Mesenchymal stem cell (in vitro differentiated cells and primary cell): ENCODE data around the gene CMTM4.

Experiments
- DNase-seq: peaks from one replicate; pipeline ENCODE4 v3.0.0-alpha.2; 2013
- H2AFZ ChIP-seq: one replicate; pipeline ENCODE4 v1.6.1; 2013; ENCODE audit warnings: low read depth, mild to moderate bottlenecking, control low read depth, inconsistent platforms, low read length, moderate library complexity
- H2AK5ac ChIP-seq: 2 replicates; pipeline ENCODE4 v1.6.1; 2013; ENCODE audit warnings: low read length, moderate library complexity, mild to moderate bottlenecking, inconsistent platforms; ENCODE audit not compliant: severe bottlenecking
- H2BK120ac ChIP-seq: one replicate; pipeline ENCODE4 v1.6.1; 2013; ENCODE audit warnings: low read depth, mild to moderate bottlenecking, inconsistent platforms, low read length, moderate library complexity
- H2BK12ac ChIP-seq, 2 experiments: one replicate each; pipeline ENCODE4 v1.6.1; 2013; ENCODE audit warnings: inconsistent platforms in 2 of 2, low read length in 2 of 2, mild to moderate bottlenecking in 2 of 2, moderate library complexity in 2 of 2, control low read depth in 1 of 2
- H2BK15ac ChIP-seq: one replicate; pipeline ENCODE4 v1.6.1; 2013; ENCODE audit warnings: mild to moderate bottlenecking, low read depth, inconsistent platforms; ENCODE audit not compliant: poor library complexity, severe bottlenecking
- H2BK5ac ChIP-seq: 2 replicates; pipeline ENCODE4 v1.6.1; 2013; ENCODE audit warnings: low read depth, mild to moderate bottlenecking, low read length, control low read depth, inconsistent platforms; ENCODE audit not compliant: poor library complexity, severe bottlenecking
- H3K14ac ChIP-seq, 2 experiments: one replicate each; pipeline ENCODE4 v1.6.1; 2013; ENCODE audit warnings: inconsistent platforms in 2 of 2, low read length in 2 of 2, control low read depth in 1 of 2, mild to moderate bottlenecking in 1 of 2, moderate library complexity in 1 of 2
- H3K18ac ChIP-seq, 2 experiments: one replicate each; pipeline ENCODE4 v1.6.1; 2013; ENCODE audit warnings: inconsistent platforms in 2 of 2, low read length in 2 of 2, control low read depth in 1 of 2, low read depth in 1 of 2, mild to moderate bottlenecking in 1 of 2
- H3K23ac ChIP-seq, 2 experiments: one replicate each; pipeline ENCODE4 v1.6.1; 2013; ENCODE audit warnings: inconsistent platforms in 2 of 2, low read length in 2 of 2, mild to moderate bottlenecking in 2 of 2, moderate library complexity in 2 of 2, control low read depth in 1 of 2
- H3K27ac ChIP-seq: 2 replicates; pipeline ENCODE4 v1.5.1; 2013; ENCODE audit warnings: mild to moderate bottlenecking, moderate library complexity, low read length, control low read depth, inconsistent platforms; ENCODE audit not compliant: poor library complexity, severe bottlenecking
- H3K27me3 ChIP-seq, 2 experiments: 2 replicates each; pipeline versions ENCODE4 v1.6.1 to v1.7.0; 2013; ENCODE audit warnings: low read length in 2 of 2, mild to moderate bottlenecking in 2 of 2, moderate library complexity in 2 of 2, control low read depth in 1 of 2, inconsistent platforms in 1 of 2; ENCODE audit not compliant: control insufficient read depth in 1 of 2, insufficient read depth in 1 of 2
- H3K36me3 ChIP-seq, 2 experiments: 2 replicates each; pipeline versions ENCODE4 v1.6.1 to v1.7.0; 2013; ENCODE audit warnings: low read length in 2 of 2, control low read depth in 1 of 2, inconsistent platforms in 1 of 2, low read depth in 1 of 2, mild to moderate bottlenecking in 1 of 2; ENCODE audit not compliant: insufficient read depth in 2 of 2, control insufficient read depth in 1 of 2
- H3K4ac ChIP-seq, 2 experiments: one replicate each; pipeline ENCODE4 v1.6.1; 2013; ENCODE audit warnings: inconsistent platforms in 2 of 2, low read length in 2 of 2, mild to moderate bottlenecking in 2 of 2, moderate library complexity in 2 of 2, control low read depth in 1 of 2, low read depth in 1 of 2
- H3K4me1 ChIP-seq: 2 replicates; pipeline ENCODE4 v1.6.1; 2013; ENCODE audit warnings: low read depth, low read length, control low read depth; ENCODE audit not compliant: control insufficient read depth, insufficient read depth
- H3K4me2 ChIP-seq: 2 replicates; pipeline ENCODE4 v1.6.1; 2013; ENCODE audit warnings: low read length, mild to moderate bottlenecking, inconsistent platforms; ENCODE audit not compliant: poor library complexity, severe bottlenecking
- H3K4me3 ChIP-seq, 2 experiments: 2 replicates each; pipeline versions ENCODE4 v1.5.1 to v1.7.0; 2013; ENCODE audit warnings: low read length in 2 of 2, mild to moderate bottlenecking in 2 of 2, control low read depth in 1 of 2, low read depth in 1 of 2; ENCODE audit not compliant: insufficient read depth in 1 of 2
- H3K79me1 ChIP-seq: replicated peaks from 2 replicates; pipeline ENCODE4 v1.6.1; 2013; ENCODE audit warnings: mild to moderate bottlenecking, control low read depth, low read length, inconsistent platforms; ENCODE audit not compliant: poor library complexity, severe bottlenecking
- H3K9ac ChIP-seq: 2 replicates; pipeline ENCODE4 v1.7.0; 2013; ENCODE audit warnings: mild to moderate bottlenecking, low read length, moderate library complexity
- H3K9me3 ChIP-seq: 2 replicates; pipeline ENCODE4 v1.7.0; 2013; ENCODE audit warnings: mild to moderate bottlenecking, low read length; ENCODE audit not compliant: control insufficient read depth
- H4K8ac ChIP-seq: one replicate; pipeline ENCODE4 v1.6.1; 2013; ENCODE audit warnings: inconsistent platforms, mild to moderate bottlenecking, low read length, moderate library complexity
- H4K91ac ChIP-seq: one replicate; pipeline ENCODE4 v1.6.1; 2013; ENCODE audit warnings: mild to moderate bottlenecking, low read length, inconsistent platforms
- whole genome bisulfite sequencing: methylation state at CpG from one replicate; pipeline ENCODE4 v1.1.7; 2013; ENCODE audit warnings: mixed read lengths; 5-methylcytosine and 5-hydroxymethylcytosine counted together

CMTM4 gene

DNA sequence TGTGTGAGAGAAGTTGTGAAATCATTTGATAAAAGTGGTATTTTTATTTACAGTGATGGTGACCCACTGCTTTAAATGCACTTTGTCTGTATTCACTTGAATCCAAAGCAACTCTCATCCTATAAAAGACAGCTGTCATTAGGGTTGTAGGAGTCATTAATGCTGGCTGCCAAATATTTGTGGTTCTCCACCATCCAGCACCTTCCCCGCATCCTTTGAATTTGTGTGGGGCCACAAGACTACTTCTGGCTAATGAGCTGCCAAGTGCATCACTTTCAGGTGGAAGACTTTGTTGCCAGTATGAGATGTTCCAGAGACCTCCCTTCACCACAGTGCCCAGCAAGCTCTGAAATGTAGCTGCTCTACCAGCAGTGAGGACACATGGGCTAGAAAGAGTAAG is 48.7 kb downstream of the CMTM4 start:
- Histone ChIP-seq H2BK120ac (no peak overlapping the region), H4K91ac (no peak overlapping the region), H3K4ac (no peak overlapping the region), H3K4me3 (no peak overlapping the region), H3K27ac (no peak overlapping the region), H3K9me3 (no peaks in the 10 kb centered on the region), H3K9ac (no peak overlapping the region), H3K79me1 (peaks cover 28% of the 10 kb centered on the region), H3K18ac (no peak overlapping the region), H3K4me1 (peaks cover 10% of the 10 kb centered on the region), H2AK5ac (no peak overlapping the region), H3K23ac (no peak overlapping the region), H3K27me3 (no peaks in the 10 kb centered on the region), H3K14ac (no peak overlapping the region), H3K36me3 (peaks cover 0 to 2% of the 10 kb centered on the region in 2 experiments), H2BK15ac (no peak overlapping the region), H3K4me2 (no peak overlapping the region), H4K8ac (no peak overlapping the region), H2BK12ac (no peak overlapping the region), H2AFZ (no peak overlapping the region), H2BK5ac (no peak overlapping the region)
- no peak for DNase-seq
- WGBS = 100% methylated on average over 1 of the region's 1 CpG

DNA sequence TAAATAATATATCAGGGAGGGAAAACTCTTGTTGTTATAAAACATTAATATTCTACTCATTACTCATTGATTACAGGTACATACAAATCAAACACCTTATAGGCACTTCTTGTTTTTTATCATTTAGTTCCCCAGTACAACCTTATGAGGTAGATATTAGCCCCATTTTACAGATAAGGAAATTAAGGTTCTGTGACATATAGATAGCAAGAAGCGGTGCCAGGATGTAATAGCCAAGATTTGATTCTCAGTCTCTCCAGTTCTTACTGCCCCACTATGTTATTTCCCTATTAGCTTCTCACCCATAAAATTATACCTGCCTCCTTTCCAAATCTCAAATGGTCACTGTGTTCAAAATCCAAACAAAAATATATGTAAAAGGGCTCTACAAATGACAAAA is 55.2 kb downstream of the CMTM4 start:
- Histone ChIP-seq H2BK15ac (no peak overlapping the region), H3K9ac (no peak overlapping the region), H3K4me1 (no peaks in the 10 kb centered on the region), H2BK120ac (no peak overlapping the region), H2AFZ (no peak overlapping the region), H4K91ac (no peak overlapping the region), H2BK12ac (no peak overlapping the region), H4K8ac (no peak overlapping the region), H3K36me3 (no peaks in the 10 kb centered on the region), H2BK5ac (no peak overlapping the region), H3K79me1 (peaks cover 21% of the 10 kb centered on the region), H3K4me2 (no peak overlapping the region), H3K9me3 (no peaks in the 10 kb centered on the region), H3K4me3 (no peak overlapping the region), H3K27me3 (no peaks in the 10 kb centered on the region), H2AK5ac (no peak overlapping the region), H3K4ac (no peak overlapping the region), H3K18ac (no peak overlapping the region), H3K14ac (no peak overlapping the region), H3K23ac (no peak overlapping the region), H3K27ac (no peak overlapping the region)
- 100% methylated on average over 1 of the region's 1 CpG for WGBS
- no peak for DNase-seq

DNA sequence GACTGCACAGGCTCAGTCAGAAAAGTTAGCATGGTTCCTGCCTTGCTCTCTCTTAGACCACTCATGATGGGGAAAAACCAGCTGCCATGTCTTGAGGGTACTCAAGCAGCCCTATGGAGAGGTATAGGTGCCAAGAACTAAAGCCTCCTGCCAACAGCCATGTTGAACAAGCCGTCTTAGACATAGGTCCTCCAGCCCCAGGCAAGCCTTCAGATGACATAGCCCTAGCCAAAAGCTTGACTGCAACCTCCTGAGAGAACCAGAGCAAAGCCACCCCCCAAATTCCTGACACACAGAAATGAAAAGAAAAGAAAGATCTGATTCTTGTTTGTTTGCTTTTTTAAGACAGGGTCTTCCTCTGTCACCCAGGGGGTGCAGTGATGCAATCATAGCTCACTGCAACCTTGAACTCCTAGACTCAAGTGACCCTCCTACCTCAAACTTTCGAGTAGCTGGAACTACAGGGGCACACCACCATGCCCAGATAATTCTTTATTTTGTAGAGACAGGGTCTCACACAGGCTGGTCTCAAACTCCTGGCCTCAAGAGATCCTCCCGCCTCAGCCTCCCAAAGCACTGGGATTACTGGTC is 55.7 kb downstream of the CMTM4 start:
- H2AK5ac ChIP-seq = no peak overlapping the region
- no peak overlapping the region for H2BK5ac ChIP-seq
- H3K36me3 ChIP-seq = peaks cover under 1 to 3% of the 10 kb centered on the region in 2 experiments
- H3K4ac ChIP-seq = no peak overlapping the region
- no peak for DNase-seq
- H2BK12ac ChIP-seq = no peak overlapping the region
- H4K91ac ChIP-seq = no peak overlapping the region
- H3K23ac ChIP-seq = no peak overlapping the region
- H3K27ac ChIP-seq = no peak overlapping the region
- H3K18ac ChIP-seq = no peak overlapping the region
- H2BK120ac ChIP-seq = no peak overlapping the region
- 92% methylated on average over 3 of the region's 3 CpGs for WGBS
- H3K27me3 ChIP-seq = no peaks in the 10 kb centered on the region
- H3K4me3 ChIP-seq = no peak overlapping the region
- H2BK15ac ChIP-seq = no peak overlapping the region
- no peak overlapping the region for H4K8ac ChIP-seq
- peaks cover 22% of the 10 kb centered on the region for H3K79me1 ChIP-seq
- no peak overlapping the region for H3K14ac ChIP-seq
- H2AFZ ChIP-seq = no peak overlapping the region
- H3K9me3 ChIP-seq = no peaks in the 10 kb centered on the region
- H3K4me2 ChIP-seq = no peak overlapping the region
- no peaks in the 10 kb centered on the region for H3K4me1 ChIP-seq
- no peak overlapping the region for H3K9ac ChIP-seq

DNA sequence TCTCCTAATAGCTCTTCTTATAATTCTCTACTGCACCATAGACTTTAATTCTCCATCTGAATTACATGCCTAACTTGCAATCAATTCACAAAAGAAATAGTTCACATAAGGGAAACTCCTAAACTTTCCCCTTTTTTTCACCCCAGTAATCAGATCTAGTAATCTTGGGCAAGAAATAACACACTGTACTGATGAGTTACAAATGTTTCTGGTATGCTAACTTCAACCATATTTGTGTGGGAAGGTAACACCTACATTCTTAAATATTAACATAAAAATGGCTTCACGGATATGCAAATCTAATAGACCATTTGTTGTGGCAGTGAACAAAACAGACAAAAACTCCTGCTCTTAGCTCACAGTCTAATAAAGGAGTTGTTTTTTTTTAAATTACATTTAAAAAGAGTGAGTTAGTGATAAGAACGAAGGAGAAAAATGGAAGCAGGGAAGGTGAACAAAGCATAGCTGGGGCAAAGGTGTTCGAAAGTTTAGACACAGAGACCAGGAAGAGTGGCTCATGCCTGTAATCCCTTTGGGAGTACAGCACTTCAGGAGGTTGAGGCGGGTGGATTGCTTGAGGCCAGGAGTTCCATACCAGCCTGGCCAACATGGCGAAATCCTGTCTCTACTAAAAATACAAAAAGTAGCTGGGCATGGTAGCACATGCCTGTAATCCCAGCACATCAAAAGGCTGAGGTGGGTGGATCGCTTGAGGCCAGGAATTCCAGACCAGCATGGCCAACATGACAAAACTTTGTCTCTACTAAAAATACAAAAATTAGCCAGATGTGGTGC is 57.3 kb downstream of the CMTM4 start:
- Histone ChIP-seq H3K36me3 (peaks cover 4 to 6% of the 10 kb centered on the region in 2 experiments), H2AFZ (no peak overlapping the region), H2AK5ac (no peak overlapping the region), H3K4me3 (no peak overlapping the region), H3K27ac (no peak overlapping the region), H3K4me2 (no peak overlapping the region), H2BK120ac (no peak overlapping the region), H3K9ac (no peak overlapping the region), H3K4me1 (no peaks in the 10 kb centered on the region), H3K9me3 (no peaks in the 10 kb centered on the region), H3K27me3 (no peaks in the 10 kb centered on the region), H3K23ac (no peak overlapping the region), H4K91ac (no peak overlapping the region), H3K4ac (no peak overlapping the region), H3K18ac (no peak overlapping the region), H4K8ac (no peak overlapping the region), H2BK12ac (no peak overlapping the region), H3K79me1 (peaks cover 19% of the 10 kb centered on the region), H2BK5ac (no peak overlapping the region), H3K14ac (no peak overlapping the region), H2BK15ac (no peak overlapping the region)
- DNase-seq = no peak
- WGBS = 93% methylated on average over 5 of the region's 6 CpGs
